ENCODE results near the gene THAP5.

DNA sequence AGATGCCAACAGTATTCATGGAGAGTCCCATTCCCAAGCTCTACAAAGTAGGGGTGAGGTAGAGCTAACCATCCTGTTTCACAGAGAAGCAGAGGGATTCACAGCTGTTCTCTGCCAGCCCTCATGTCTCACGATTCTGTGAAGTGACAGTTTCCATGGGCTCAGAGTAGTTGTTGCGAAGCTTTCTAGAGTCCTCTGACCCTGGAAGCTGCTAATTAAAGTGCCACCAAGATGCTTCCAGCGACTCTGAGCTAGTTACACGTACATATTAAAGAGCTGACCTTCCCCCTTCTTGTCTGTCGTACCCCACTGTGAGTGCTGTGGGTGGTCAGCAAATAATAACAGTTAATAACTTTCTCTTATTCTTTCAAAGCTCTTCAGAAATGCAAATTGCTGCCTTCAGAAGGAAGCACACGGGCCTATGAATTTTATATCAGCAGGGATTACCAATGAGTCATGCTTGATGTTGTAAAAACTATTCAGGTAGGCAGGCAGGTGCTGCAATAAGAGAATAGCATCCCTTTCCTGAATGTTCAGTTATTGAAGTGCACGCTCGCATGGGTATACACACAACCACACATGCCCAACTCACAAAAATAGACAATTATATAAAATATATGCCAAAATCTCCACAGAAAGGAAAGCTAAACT lies 34.3 kb upstream of the THAP5 start:
- TF ChIP-seq FOXM1 (IDR thresholded peaks at IDR 0.05; ENCODE audit: borderline replicate concordance, low read depth) (no peak), RAD21 (IDR thresholded peaks at IDR 0.05; ENCODE audit: low read depth) (no peak), EP300 (IDR thresholded peaks at IDR 0.05; ENCODE audit: borderline replicate concordance) (no peak), YY1 (IDR thresholded peaks at IDR 0.05; ENCODE audit: low read depth) (no peak), TAF1 (IDR thresholded peaks at IDR 0.05; ENCODE audit: low read depth) (no peak)
- TF ChIP-seq, protein P1, sequence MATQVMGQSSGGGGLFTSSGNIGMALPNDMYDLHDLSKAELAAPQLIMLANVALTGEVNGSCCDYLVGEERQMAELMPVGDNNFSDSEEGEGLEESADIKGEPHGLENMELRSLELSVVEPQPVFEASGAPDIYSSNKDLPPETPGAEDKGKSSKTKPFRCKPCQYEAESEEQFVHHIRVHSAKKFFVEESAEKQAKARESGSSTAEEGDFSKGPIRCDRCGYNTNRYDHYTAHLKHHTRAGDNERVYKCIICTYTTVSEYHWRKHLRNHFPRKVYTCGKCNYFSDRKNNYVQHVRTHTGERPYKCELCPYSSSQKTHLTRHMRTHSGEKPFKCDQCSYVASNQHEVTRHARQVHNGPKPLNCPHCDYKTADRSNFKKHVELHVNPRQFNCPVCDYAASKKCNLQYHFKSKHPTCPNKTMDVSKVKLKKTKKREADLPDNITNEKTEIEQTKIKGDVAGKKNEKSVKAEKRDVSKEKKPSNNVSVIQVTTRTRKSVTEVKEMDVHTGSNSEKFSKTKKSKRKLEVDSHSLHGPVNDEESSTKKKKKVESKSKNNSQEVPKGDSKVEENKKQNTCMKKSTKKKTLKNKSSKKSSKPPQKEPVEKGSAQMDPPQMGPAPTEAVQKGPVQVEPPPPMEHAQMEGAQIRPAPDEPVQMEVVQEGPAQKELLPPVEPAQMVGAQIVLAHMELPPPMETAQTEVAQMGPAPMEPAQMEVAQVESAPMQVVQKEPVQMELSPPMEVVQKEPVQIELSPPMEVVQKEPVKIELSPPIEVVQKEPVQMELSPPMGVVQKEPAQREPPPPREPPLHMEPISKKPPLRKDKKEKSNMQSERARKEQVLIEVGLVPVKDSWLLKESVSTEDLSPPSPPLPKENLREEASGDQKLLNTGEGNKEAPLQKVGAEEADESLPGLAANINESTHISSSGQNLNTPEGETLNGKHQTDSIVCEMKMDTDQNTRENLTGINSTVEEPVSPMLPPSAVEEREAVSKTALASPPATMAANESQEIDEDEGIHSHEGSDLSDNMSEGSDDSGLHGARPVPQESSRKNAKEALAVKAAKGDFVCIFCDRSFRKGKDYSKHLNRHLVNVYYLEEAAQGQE (IDR thresholded peaks at IDR 0.05; ENCODE audit: low read depth) = no peak
